ENCODE results near the gene PCBP3.

DNA sequence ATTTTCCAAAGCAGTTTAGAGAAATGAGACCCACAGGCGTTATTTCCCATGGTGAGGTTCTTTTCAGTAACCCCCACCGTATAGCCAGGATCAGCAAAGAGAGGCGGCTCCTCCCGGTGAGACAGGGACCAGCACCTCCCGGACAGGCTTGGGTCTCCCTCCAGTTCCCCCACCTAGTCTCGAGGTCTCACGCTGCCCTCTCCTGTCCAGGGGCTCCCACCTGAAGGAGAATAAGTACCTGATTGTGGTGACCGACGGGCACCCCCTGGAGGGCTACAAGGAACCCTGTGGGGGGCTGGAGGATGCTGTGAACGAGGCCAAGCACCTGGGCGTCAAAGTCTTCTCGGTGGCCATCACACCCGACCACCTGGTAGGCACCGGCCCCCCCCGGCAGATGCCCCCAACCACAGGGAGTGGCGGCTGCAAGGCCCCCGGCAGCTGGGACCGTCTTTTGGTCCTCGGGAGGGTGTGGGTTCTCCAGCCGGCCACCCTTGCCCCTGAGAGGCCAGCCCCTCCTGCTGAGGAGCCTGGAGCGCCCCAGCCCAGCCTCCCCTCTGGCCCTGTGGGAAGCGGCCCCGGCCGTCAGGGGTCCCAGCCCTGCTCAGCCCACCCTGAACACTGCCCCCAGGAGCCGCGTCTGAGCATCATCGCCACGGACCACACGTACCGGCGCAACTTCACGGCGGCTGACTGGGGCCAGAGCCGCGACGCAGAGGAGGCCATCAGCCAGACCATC lies 343.0 kb downstream of the PCBP3 start:
- TF ChIP-seq ESRRA (IDR thresholded peaks at IDR 0.05; ENCODE audit: low read length) (no peak), EZH2 (IDR thresholded peaks at IDR 0.05; ENCODE audit: borderline replicate concordance, control insufficient read depth, low read depth, low read length) (no peak), HDAC6 (IDR thresholded peaks at IDR 0.05; ENCODE audit: unreplicated experiment) (no peak), MXI1 (IDR thresholded peaks at IDR 0.05; ENCODE audit: low read depth, low read length) (no peak), EGR1 (IDR thresholded peaks at IDR 0.05; ENCODE audit: borderline replicate concordance in 1 of 2, low read depth in 2 of 2, low read length in 2 of 2) (no peak), RCOR1 (conservative IDR thresholded peaks at IDR 0.05; ENCODE audit: low read depth, low read length) (no peak), POLR2A (IDR thresholded peaks at IDR 0.05; ENCODE audit: low read depth, low read length) (no peak), YBX1 (IDR thresholded peaks at IDR 0.05) (no peak), BRCA1 (IDR thresholded peaks at IDR 0.05; ENCODE audit: low read depth, low read length) (no peak), SMC3 (IDR thresholded peaks at IDR 0.05; ENCODE audit: borderline replicate concordance, low read length) (no peak), SPI1 (IDR thresholded peaks at IDR 0.05; ENCODE audit: borderline replicate concordance, insufficient read depth, low read depth, low read length) (no peak)
- TF ChIP-seq, protein P1, sequence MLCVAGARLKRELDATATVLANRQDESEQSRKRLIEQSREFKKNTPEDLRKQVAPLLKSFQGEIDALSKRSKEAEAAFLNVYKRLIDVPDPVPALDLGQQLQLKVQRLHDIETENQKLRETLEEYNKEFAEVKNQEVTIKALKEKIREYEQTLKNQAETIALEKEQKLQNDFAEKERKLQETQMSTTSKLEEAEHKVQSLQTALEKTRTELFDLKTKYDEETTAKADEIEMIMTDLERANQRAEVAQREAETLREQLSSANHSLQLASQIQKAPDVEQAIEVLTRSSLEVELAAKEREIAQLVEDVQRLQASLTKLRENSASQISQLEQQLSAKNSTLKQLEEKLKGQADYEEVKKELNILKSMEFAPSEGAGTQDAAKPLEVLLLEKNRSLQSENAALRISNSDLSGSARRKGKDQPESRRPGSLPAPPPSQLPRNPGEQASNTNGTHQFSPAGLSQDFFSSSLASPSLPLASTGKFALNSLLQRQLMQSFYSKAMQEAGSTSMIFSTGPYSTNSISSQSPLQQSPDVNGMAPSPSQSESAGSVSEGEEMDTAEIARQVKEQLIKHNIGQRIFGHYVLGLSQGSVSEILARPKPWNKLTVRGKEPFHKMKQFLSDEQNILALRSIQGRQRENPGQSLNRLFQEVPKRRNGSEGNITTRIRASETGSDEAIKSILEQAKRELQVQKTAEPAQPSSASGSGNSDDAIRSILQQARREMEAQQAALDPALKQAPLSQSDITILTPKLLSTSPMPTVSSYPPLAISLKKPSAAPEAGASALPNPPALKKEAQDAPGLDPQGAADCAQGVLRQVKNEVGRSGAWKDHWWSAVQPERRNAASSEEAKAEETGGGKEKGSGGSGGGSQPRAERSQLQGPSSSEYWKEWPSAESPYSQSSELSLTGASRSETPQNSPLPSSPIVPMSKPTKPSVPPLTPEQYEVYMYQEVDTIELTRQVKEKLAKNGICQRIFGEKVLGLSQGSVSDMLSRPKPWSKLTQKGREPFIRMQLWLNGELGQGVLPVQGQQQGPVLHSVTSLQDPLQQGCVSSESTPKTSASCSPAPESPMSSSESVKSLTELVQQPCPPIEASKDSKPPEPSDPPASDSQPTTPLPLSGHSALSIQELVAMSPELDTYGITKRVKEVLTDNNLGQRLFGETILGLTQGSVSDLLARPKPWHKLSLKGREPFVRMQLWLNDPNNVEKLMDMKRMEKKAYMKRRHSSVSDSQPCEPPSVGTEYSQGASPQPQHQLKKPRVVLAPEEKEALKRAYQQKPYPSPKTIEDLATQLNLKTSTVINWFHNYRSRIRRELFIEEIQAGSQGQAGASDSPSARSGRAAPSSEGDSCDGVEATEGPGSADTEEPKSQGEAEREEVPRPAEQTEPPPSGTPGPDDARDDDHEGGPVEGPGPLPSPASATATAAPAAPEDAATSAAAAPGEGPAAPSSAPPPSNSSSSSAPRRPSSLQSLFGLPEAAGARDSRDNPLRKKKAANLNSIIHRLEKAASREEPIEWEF (IDR thresholded peaks at IDR 0.05; ENCODE audit: insufficient replicate concordance, low read depth, low read length) = no peak
- TF ChIP-seq, protein P2, sequence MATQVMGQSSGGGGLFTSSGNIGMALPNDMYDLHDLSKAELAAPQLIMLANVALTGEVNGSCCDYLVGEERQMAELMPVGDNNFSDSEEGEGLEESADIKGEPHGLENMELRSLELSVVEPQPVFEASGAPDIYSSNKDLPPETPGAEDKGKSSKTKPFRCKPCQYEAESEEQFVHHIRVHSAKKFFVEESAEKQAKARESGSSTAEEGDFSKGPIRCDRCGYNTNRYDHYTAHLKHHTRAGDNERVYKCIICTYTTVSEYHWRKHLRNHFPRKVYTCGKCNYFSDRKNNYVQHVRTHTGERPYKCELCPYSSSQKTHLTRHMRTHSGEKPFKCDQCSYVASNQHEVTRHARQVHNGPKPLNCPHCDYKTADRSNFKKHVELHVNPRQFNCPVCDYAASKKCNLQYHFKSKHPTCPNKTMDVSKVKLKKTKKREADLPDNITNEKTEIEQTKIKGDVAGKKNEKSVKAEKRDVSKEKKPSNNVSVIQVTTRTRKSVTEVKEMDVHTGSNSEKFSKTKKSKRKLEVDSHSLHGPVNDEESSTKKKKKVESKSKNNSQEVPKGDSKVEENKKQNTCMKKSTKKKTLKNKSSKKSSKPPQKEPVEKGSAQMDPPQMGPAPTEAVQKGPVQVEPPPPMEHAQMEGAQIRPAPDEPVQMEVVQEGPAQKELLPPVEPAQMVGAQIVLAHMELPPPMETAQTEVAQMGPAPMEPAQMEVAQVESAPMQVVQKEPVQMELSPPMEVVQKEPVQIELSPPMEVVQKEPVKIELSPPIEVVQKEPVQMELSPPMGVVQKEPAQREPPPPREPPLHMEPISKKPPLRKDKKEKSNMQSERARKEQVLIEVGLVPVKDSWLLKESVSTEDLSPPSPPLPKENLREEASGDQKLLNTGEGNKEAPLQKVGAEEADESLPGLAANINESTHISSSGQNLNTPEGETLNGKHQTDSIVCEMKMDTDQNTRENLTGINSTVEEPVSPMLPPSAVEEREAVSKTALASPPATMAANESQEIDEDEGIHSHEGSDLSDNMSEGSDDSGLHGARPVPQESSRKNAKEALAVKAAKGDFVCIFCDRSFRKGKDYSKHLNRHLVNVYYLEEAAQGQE (IDR thresholded peaks at IDR 0.05; ENCODE audit: low read depth, low read length) = no peak
- TF ChIP-seq, protein P3, sequence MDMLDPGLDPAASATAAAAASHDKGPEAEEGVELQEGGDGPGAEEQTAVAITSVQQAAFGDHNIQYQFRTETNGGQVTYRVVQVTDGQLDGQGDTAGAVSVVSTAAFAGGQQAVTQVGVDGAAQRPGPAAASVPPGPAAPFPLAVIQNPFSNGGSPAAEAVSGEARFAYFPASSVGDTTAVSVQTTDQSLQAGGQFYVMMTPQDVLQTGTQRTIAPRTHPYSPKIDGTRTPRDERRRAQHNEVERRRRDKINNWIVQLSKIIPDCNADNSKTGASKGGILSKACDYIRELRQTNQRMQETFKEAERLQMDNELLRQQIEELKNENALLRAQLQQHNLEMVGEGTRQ (IDR thresholded peaks at IDR 0.05; ENCODE audit: borderline replicate concordance, low read depth, low read length) = no peak

All from GM12878 (cell line).